Measurements from ENCODE around the gene ARID3A. TPM values are rescaled to one million over a fixed set of nuclear protein-coding genes. Genes with fewer than 3 reads are reported as not detected.

The ARID3A gene
- total RNA-seq, 1 donor from 2014 or later = 9.5 TPM

DNA sequence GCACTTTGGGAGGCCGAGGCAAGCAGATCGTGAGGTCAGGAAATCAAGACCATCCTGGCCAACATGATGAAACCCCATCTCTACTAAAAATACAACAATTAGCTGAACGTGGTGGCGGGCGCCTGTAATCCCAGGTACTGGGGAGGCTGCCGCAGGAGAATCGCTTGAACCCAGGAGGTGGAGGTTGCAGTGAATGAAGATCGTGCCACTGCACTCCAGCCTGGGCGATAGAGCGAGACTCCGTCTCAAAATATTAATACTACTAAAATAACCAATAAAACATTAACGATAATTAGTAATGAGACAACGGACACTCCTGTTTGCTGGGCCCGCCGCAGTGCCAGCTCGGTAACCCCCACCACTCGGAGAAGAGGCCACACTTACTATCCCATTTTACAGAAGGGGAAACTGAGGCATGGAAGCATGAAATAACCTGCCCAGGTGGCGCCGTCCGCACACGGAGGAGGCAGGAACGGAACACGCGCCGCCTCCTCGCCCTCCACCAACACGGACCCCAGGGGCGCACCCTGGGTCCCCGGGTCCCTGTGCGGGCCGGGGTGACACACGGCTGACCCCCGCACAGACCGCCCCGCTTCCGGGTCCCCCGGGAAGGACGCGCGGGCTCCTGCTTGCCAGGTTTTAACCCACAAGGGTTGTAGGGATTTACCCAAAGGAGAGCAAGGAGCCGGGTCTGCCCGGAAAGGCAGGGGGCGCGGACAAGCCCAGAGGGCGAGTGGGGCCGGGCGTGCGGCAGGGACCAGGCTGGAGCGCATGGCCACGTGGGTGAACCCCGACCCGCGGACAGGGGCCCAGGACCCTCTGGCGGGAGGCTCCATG, 14.4 kb upstream of the ARID3A start:
- DNase-seq (ENCODE audit: low read depth in 2 of 2) = no peak

DNA sequence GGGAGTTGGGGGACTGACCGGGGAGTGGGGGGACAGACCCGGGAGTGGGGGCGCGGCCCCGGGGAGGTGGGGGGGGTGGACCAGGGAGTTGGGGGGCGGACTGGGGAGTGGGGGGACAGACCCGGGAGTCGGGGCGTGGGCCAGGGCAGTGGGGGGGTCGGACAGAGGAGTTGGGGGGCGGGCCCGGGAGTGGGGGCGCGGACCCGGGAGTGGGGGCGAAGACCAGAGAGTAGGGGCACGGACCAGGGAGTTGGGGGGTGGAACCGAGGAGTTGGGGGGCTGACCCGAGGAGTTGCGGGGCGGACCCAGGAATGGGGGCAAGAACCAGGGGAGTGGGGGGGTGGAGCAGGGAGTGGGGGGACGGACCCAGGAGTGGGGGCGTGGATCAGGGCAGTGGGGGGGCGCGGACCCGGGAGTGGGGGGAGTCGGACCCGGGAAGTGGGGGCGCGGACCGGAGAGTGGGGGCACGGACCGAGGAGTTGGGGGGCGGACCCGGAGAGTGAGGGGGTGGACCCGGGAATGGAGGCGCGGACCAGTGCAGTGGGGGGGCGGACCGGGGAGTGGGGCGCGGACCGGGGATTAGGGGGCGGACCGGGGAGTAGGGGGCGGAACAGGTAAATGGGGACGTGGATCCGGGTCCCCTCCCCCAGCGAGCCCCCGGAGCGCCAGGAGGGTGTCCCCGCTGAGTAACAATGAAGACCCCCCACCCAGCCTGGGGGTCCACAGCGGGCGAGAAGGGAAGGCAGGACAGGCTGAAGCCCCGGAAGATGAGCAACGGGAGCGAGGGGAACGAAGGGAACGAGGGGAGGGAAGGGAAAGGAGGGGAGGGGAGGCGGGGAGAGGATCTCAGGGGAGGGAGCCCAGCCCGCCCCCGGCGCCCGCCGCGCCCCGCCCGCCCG, 13.4 kb upstream of the ARID3A start:
- no peak for DNase-seq (ENCODE audit: low read depth in 2 of 2)

DNA sequence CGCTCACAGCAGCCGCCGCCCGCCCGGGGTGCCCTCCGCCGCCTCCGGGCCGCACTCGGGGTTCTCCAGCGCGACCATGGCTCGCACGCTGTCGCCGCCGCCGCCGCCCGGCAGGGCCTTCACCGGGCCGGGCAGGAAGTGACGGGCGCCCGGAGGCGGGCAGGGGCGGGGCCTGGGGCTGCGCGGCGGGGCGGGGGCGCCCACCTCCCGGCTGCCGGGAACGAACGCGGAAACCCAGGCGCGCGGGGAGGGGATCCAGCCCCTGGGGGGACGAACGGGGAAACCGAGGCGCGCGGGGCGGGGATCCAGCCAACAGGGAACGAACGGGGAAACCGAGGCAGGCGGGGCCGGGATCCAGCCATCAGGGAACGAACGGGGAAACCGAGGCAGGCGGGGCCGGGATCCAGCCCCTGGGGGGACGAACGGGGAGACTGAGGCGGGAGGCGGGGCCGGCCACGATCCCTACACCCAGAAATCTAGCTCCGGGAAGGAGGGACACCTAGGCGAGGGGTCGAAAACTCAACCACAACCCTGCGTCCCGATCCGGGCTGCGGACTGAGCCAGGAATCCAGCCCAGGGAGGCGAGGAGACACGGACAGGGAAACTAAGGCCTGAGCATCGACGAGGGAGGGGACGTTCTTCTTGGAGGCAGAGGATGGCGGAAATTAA, 12.6 kb upstream of the ARID3A start, which contains the start of gene R3HDM4:
Gene R3HDM4 (minus strand): TSS at position 140 of the 669 bp plus-strand sequence. CDS start 62 bp downstream, at position 78.
- DNase-seq (ENCODE audit: low read depth in 2 of 2) = peak; percentile 66 to 82

DNA sequence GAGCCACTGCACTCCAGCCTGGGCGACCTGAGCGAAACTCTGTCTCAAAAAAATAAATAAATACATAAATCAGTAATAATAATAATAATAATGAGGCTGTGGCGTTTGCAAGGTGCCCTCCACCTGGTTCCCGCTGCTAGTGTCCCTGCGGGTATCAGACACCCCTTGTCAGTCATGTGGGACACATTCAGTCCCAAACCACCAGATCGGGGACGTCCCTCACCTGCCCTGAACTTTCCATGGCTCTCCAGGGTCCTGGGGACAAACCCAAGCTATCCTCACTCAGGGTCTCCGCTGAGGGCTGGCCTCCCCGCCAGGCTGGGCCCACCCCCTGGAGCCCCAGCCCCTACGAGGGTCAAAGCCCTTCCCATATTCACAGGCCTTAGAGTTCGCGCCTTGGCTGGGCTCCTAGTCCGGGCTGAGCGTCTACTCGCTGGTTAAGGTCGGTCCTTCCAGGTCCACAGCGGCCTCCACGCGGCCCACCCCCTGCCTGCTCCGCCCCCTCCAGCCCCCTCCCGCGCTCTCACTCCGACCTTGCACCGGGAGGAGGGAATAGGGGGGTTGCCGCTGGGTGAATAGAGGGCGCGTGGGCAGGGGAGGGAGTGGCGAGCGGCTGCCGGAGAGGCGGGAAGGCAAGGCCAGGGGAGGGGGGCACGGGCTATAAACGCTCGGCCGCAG, 9.1 kb upstream of the ARID3A start:
- DNase-seq (ENCODE audit: low read depth in 2 of 2) = no peak

DNA sequence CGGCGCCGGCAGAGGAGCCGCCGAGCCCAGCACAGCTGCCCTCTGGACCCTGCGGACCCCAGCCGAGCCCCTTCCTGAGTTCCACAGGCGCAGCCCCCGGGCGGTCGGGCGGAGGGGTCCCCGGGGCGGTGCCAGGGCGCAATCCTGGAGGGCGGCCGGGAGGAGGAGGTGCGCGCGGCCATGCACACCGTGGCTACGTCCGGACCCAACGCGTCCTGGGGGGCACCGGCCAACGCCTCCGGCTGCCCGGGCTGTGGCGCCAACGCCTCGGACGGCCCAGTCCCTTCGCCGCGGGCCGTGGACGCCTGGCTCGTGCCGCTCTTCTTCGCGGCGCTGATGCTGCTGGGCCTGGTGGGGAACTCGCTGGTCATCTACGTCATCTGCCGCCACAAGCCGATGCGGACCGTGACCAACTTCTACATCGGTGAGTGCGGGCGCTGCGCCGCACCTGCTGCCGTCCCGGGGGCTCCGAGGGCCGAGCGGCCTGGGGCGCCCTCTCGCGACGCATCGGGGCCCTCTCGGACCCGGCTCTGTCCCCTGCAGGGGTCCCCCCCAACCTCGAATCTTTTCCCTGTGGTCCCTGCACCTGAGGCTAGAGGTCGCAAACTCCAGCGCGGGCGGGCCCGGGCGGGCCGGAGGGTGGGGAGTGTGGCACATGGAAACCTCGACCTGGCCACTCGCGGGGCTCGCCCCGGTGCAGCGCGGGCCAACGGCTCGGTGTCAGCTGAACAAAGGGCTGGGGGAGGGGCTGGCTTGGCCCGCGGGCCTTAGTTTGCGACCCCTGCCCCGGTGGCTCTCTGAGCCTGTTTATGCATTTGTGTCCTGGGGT, 8.3 kb upstream of the ARID3A start, which contains the start of gene KISS1R:
Gene KISS1R (plus strand): TSS at position 11 of the 829 bp plus-strand sequence. CDS start 170 bp downstream, at position 181.
- DNase-seq (ENCODE audit: low read depth in 2 of 2) = peak; percentile 26 to 53

DNA sequence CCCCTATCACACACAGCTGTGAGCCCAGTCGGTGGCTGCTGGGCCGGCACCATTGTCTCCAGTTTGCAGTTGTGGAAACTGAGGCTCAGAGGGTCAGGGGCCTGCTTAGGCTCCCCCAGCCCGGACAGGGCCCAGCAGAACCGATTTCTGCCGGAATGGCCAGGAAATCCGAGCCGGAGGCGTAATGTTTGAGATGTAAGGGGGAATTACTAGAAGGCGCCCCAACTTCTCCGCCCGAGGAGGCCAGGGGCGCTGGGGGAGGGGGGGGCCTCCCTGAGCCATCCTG, 7.7 kb upstream of the ARID3A start:
- no peak for DNase-seq (ENCODE audit: low read depth in 2 of 2)

DNA sequence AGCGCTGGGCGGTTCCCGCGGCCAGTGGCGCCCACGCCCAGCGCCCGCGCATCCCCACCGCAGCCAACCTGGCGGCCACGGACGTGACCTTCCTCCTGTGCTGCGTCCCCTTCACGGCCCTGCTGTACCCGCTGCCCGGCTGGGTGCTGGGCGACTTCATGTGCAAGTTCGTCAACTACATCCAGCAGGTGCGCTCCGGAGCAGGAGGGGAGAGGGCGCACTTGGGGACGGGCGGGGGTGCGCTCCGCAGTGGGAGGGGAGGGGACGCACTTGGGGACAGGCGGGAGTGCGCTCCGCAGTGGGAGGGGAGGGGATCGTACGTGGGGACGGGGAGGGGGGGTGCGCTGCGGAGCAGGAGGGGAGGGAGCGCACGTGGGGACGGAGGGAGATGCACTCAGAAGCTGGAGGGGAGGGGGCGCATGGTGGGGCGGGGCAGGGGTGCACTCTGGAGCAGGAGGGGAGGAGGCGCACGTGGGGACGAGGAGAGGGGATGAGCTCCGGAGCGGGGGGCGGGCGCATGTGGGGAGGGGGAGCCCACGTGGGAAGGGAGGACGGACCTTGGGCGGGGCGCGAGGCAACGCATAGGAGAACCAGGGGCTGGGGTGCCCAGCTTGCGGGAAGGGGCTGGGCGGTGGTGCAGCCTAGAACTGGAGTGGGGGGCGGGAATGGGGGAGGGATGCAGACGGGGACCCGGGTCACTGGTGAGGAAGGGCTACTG, 7.2 kb upstream of the ARID3A start:
- DNase-seq (ENCODE audit: low read depth in 2 of 2) = no peak

DNA sequence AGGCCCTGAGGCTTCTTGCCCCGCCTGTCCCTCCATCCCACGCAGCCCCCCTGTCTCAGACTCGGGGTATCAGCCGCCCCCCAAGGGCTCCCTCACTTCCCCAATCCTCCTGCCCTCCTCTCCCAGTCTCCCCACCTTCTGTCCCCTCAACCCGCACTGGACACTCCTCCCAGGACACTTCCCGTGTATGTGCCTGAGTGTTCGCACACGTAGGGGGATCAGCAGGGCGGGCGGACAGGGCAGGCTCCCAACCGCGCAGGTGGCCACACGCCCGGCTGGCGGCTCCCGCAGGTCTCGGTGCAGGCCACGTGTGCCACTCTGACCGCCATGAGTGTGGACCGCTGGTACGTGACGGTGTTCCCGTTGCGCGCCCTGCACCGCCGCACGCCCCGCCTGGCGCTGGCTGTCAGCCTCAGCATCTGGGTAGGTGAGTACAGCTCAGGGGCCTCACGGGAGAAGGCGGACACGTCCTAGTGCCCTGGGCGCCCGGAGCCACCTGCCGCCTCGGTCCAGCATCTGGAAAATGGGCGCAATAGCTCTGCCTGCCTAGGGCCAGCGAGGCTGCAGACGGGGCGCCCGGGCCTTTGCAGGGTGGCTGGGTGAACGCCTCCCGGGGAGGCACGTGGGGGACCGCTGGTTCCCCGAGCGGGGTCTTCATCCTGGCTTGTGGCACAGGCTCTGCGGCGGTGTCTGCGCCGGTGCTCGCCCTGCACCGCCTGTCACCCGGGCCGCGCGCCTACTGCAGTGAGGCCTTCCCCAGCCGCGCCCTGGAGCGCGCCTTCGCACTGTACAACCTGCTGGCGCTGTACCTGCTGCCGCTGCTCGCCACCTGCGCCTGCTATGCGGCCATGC, 6.4 kb upstream of the ARID3A start:
- DNase-seq (ENCODE audit: low read depth in 2 of 2) = no peak

DNA sequence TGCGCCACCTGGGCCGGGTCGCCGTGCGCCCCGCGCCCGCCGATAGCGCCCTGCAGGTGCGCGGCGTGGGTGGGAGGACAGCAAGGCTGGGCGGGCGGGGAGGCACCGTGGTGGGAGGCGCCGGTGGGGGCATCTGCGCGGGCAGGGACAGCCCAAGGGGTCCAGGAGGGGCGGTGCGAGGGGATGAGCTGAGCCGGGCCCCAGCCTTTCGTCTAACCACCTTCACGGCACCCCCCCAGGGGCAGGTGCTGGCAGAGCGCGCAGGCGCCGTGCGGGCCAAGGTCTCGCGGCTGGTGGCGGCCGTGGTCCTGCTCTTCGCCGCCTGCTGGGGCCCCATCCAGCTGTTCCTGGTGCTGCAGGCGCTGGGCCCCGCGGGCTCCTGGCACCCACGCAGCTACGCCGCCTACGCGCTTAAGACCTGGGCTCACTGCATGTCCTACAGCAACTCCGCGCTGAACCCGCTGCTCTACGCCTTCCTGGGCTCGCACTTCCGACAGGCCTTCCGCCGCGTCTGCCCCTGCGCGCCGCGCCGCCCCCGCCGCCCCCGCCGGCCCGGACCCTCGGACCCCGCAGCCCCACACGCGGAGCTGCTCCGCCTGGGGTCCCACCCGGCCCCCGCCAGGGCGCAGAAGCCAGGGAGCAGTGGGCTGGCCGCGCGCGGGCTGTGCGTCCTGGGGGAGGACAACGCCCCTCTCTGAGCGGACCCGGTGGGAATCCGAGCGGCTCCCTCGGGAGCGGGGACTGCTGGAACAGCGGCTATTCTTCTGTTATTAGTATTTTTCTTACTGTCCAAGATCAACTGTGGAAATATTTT, 5.6 kb upstream of the ARID3A start:
- DNase-seq (ENCODE audit: low read depth in 2 of 2) = peak in 1 of 2 donors; percentile 21

DNA sequence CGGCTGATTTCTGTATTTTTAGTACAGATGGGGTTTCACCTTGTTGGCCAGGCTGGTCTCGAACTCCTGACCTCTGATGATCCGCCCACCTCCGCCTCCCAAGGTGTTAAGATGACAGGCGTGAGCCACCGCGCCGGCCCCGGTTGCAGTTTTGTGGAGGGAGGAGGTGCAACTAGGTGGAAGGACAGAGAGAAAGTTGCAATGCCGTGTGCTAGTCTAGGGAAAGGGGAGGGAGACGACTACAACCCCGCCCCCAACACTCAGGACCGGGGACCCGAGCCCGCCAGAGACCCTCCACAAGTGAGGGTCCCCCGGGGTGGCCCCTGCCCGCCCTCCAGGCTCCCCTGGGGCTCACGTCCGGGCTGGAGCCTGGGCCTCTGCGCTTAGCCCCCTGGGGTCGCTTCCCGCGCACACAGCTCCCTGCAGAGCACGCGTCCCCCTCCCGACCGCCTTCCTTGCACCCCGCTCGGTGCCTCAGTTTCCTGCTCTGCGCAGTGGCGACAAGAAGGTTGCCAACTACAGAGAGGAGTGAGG, 1.2 kb upstream of the ARID3A start:
- DNase-seq (ENCODE audit: low read depth in 2 of 2) = no peak

DNA sequence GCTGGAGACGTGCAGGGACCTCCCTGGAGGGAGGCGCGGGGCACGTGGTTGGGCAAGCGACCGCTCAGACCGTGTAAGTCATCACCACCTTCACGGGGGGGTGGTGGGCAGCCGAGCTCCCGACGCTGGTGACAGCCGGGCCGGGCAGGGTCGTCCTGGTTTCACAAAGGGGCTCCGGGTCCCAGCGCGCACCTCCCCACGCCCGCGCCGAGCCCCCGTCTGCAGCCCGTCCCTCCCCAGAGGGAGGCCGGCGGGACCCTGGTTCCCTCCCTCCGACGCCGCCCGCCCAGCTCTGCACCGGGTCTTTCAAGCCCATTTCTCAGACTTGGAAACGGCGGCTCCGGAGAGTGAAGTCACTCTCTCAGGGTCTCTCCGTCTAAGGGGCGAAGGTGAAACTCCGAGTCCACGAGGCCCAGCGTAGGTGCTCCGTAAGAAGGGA, 729 bp upstream of the ARID3A start:
- DNase-seq (ENCODE audit: low read depth in 2 of 2) = peak in 1 of 2 donors; percentile 67

DNA sequence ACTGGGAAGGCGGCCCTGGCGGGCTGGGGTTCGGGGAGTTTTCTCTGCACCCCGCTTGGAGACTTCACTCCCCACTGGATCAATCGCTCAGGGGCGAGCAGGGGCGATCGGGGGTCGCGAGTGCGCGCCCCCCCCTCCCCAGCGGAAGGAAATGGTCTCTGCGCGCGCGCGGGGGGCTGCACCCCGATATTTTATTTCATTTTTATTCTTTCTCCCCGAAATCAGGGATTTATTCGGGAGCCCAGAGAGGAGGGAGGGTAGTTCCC, 421 bp downstream of the ARID3A start:
- DNase-seq (ENCODE audit: low read depth in 2 of 2) = no peak

DNA sequence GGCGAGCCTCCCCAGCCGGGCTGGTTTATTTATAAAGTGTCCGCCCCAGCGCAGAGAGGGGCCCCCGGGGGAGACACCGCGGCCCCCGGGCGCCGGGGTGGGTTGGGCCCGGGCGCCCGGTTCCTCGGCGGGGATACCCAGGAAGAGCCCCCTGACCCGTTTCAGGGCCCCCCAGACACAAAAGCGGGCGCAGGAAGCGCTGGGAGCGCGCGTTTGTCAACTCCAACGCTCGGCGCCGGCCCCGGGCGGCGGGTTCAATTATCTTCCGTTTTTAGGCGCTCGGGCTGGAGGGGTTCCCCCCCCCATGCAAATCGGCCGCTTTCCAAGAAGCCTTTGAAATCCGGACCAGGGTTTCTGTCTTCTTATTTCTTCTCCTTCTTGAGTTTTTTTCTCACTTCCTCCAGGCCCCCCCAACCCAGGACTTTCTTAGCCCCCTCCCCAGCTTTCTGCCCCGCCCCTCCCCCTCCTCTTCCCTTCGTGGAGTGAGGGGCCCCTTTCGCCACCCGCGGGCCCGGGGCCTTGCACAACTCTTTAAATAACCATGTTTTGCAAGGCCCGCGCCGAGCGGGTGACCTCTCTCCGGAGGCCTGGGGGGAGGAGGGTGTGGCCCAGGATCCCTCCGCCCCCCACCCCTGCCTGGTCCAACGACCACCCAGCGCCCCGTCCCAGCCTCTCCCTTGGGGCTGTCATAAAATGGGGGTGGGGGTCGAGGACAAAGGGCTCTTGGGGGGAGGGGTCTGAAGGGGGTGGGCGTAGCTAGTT, 935 bp downstream of the ARID3A start:
- DNase-seq (ENCODE audit: low read depth in 2 of 2) = peak in 1 of 2 donors; percentile 33

DNA sequence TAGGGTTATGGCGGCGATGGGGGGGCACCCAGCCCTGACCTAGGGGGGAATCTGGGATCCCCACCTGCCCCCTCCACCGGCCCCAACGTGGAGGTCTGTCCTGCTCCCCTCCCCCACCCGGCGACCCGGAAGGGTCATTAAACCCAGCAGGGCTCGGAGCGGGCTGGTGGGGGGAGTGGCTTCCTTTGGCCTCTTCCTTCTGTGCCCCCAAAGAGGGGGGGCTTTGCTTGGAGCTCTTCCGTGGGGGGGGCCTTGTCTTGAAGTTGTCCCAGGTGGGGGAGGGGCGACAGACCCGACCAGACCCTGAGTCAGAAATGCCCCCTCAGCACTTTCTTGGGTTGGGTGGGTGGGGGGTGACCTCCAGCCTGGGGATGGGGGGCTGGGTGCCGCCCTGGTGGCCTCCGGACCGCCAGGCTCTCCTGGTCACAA, 1.5 kb downstream of the ARID3A start:
- DNase-seq (ENCODE audit: low read depth in 2 of 2) = no peak

DNA sequence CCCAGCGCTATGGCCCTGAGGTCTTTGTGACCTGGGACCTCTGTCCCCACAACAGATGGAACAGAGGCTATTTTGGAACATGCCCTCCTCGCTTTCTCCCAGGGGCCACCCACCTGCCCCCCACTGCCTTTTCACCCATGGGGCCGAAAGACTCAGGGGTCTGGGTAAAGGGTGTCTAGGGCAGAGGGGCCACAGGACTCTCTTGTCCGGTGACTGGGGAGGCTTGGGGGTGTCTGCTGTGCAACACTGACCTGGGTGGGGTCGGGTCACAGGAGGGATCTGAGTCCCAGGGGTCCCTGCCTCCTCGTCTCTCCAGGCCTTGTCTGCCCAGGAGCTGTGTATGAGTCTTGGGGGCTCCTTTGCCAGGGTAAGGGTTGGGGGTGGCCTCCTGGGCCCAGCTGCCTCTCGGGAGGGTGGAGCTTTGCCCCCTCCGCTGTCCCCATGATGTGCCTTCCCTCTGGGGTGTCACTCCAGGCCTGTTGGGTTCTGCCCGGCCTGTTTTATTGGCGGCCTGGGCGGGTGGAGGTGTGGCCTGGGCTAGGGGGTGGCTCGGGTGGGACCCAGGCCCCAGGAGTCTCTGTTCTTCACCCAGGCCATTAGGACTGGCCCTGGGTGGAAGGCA, 2.1 kb downstream of the ARID3A start:
- no peak for DNase-seq (ENCODE audit: low read depth in 2 of 2)

DNA sequence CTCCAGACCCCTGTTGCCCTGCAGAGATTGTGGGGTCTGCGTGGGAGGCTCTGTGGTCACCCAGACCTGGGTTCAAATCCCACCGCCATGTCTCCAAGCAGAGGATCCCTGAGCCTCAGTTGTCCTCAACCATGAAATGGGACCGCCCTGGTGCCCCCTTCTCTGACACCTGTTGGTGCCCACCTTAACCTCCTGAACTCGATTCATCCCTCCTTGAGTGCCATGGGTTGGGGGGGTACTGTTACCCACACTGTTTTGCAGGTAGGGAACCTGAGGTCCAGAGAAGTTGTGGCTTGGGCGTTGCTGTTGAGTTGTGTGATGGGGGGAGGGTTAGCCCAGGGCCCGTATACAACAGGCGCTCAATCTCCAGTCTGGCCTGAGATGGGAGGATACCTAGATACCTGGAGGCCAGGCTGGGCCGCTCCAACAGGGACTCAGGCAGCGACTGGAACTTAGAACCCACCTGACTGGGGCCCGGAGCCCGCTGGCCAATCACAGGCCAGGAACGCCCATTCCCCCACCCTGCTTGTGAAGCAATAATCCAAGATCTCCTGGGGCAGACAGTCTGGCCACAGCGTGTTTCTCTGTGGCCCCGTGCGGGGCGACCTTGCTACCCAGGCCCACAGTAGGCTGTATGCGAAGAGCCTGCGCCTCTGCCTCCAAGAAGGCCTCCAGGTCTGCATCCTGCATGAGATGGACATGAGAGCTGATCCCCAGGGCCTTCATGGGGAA, 2.8 kb downstream of the ARID3A start:
- no peak for DNase-seq (ENCODE audit: low read depth in 2 of 2)

All from lung microvascular endothelial cell (primary cell).